Measurements from ENCODE around the gene OR11L1. TPM values are rescaled to one million over a fixed set of nuclear protein-coding genes. Genes with fewer than 3 reads are reported as not detected.

The OR11L1 gene, protein sequence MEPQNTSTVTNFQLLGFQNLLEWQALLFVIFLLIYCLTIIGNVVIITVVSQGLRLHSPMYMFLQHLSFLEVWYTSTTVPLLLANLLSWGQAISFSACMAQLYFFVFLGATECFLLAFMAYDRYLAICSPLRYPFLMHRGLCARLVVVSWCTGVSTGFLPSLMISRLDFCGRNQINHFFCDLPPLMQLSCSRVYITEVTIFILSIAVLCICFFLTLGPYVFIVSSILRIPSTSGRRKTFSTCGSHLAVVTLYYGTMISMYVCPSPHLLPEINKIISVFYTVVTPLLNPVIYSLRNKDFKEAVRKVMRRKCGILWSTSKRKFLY
- total RNA-seq: not detected
- long read RNA-seq: 0 reads

GRCh38 chr1:247841796-247842195 is at the start of gene OR11L1:
TSS of gene OR11L1 (minus strand) at chr1:247841896. CDS start at chr1:247841896, 0 bp downstream.
- H3K4me3 ChIP-seq: no peak within 1 kb of the TSS
- intact Hi-C loops (cut with micrococcal nuclease): no loop called here
- H3K27ac ChIP-seq (replicated peaks): no peak within 1 kb of the TSS
- no peaks in the 10 kb centered on the region for H3K9me3 ChIP-seq (replicated peaks)
- no peaks in the 10 kb centered on the region for H3K4me1 ChIP-seq
- no peak for DNase-seq
- H3K36me3 ChIP-seq: no peaks in the 10 kb centered on the region
- TF ChIP-seq, protein P1, sequence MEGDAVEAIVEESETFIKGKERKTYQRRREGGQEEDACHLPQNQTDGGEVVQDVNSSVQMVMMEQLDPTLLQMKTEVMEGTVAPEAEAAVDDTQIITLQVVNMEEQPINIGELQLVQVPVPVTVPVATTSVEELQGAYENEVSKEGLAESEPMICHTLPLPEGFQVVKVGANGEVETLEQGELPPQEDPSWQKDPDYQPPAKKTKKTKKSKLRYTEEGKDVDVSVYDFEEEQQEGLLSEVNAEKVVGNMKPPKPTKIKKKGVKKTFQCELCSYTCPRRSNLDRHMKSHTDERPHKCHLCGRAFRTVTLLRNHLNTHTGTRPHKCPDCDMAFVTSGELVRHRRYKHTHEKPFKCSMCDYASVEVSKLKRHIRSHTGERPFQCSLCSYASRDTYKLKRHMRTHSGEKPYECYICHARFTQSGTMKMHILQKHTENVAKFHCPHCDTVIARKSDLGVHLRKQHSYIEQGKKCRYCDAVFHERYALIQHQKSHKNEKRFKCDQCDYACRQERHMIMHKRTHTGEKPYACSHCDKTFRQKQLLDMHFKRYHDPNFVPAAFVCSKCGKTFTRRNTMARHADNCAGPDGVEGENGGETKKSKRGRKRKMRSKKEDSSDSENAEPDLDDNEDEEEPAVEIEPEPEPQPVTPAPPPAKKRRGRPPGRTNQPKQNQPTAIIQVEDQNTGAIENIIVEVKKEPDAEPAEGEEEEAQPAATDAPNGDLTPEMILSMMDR (IDR thresholded peaks at IDR 0.05; ENCODE audit: borderline replicate concordance): no peak
- no peaks in the 10 kb centered on the region for H3K27me3 ChIP-seq (ENCODE audit: low read depth)

DNA sequence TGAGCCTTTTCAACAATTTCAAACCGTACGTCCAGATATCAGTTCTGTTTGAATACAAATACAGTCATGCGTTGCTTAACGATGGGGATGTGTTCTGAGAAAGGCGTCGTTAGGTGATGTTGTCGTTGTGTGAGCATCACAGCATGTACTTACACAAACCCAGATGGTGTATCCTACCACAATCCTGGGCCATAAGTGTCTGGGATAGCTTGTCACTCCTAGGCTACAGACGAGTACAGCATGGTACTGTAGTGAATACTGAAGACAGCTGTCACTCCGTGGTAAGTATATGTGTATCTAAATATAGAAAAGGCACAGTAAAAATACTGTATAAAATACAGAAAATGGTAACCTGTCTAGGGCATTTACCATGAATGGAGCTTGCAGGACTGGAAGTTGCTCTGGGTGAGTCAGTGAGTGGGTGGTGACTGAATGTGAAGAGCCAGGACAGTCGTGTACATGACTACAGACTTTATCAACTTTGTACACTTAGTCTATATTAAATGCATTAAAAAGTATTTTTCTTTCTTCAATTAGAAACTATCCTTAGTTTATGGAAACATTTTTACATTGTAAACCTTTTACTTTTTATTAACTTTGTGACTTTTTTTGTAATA is 43.2 kb upstream of the OR11L1 start:
- no peaks in the 10 kb centered on the region for H3K36me3 ChIP-seq
- TF ChIP-seq, protein P1 (IDR thresholded peaks at IDR 0.05; ENCODE audit: borderline replicate concordance): no peak
- no peaks in the 10 kb centered on the region for H3K4me1 ChIP-seq
- H3K27me3 ChIP-seq (ENCODE audit: low read depth): no peaks in the 10 kb centered on the region
- no peak overlapping the region for H3K4me3 ChIP-seq
- DNase-seq: no peak
- H3K27ac ChIP-seq (replicated peaks): no peak overlapping the region
- H3K9me3 ChIP-seq (replicated peaks): no peaks in the 10 kb centered on the region
- intact Hi-C loops (cut with micrococcal nuclease): no loop called here

- intact Hi-C loops (cut with micrococcal nuclease): no loop called here
- TF ChIP-seq, protein P1 (IDR thresholded peaks at IDR 0.05; ENCODE audit: borderline replicate concordance): no peak
- no peaks in the 10 kb centered on the region for H3K9me3 ChIP-seq (replicated peaks)
- H3K36me3 ChIP-seq: no peaks in the 10 kb centered on the region
- no peak overlapping the region for H3K27ac ChIP-seq (replicated peaks)
- no peaks in the 10 kb centered on the region for H3K27me3 ChIP-seq (ENCODE audit: low read depth)
- no peaks in the 10 kb centered on the region for H3K4me1 ChIP-seq
- DNase-seq: no peak
- H3K4me3 ChIP-seq: no peak overlapping the region
These were observed 41.6 kb upstream of the OR11L1 start for GRCh38 chr1:247883346-247883745.

- Histone ChIP-seq H3K27ac (replicated peaks) (no peak overlapping the region), H3K4me3 (no peak overlapping the region), H3K36me3 (no peaks in the 10 kb centered on the region), H3K9me3 (replicated peaks) (no peaks in the 10 kb centered on the region), H3K4me1 (no peaks in the 10 kb centered on the region), H3K27me3 (ENCODE audit: low read depth) (peaks cover 29% of the 10 kb centered on the region)
- TF ChIP-seq, protein P1 (IDR thresholded peaks at IDR 0.05; ENCODE audit: borderline replicate concordance): no peak
- intact Hi-C loops (cut with micrococcal nuclease): no loop called here
- no peak for DNase-seq
These were observed 23.7 kb upstream of the OR11L1 start for GRCh38 chr1:247865416-247865815.

- intact Hi-C loops (cut with micrococcal nuclease): no loop called here
- TF ChIP-seq, protein P1 (IDR thresholded peaks at IDR 0.05; ENCODE audit: borderline replicate concordance): no peak
- no peak overlapping the region for H3K4me3 ChIP-seq
- H3K27ac ChIP-seq (replicated peaks): no peak overlapping the region
- no peak for DNase-seq
- H3K36me3 ChIP-seq: no peaks in the 10 kb centered on the region
- H3K27me3 ChIP-seq (ENCODE audit: low read depth): peaks cover 36% of the 10 kb centered on the region
- no peaks in the 10 kb centered on the region for H3K4me1 ChIP-seq
- no peaks in the 10 kb centered on the region for H3K9me3 ChIP-seq (replicated peaks)
These were observed 22.9 kb upstream of the OR11L1 start for GRCh38 chr1:247864644-247865043.
